Activated CD8-positive, alpha-beta memory T cell treated with anti-CD3 and anti-CD28 coated beads for 24 hours (primary cell): ENCODE measurements around the gene GCC1.
"Not testable (repeated sequence)": the region's sequence is repeated elsewhere in the genome, so short reads cannot be mapped to it uniquely, and the experiment has no call there.

Source experiments
- DNase-seq: peaks from one replicate; pipeline ENCODE4 v3.0.0-alpha.2; 2020

GCC1 gene

GRCh38 chr7:127588697-127589482 lies 3.5 kb upstream of the GCC1 start:
- DNase-seq: no peak

DNA sequence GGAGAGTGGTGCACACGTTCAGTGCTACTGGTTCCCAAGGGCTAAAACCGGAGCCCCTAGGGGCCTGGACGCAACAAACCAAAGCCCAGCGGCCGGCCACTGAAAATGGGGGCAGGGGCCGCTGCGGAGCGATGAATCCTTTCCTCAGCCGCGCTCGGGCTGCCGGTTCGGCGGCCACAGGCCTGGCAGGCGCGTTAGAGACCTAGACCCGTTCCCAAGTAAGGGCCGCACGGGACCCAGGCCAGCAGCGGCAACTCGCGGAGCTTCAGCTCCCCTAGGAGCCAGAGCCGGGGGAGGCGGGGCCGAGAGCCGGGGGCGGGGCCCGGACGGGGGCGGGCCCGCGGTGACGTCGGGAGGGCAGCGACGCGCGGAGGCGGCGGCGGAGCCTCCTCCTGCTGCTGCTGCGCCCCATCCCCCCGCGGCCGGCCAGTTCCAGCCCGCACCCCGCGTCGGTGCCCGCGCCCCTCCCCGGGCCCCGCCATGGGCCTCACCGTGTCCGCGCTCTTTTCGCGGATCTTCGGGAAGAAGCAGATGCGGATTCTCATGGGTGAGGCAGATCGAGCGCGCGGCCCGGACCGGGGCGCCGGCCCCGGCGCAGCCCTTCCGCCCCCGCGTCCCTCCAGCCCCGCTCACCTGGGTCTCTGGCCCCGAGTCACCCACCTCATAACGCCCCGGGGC lies 2.8 kb upstream of the GCC1 start, which contains the start of gene ARF5:
Gene ARF5 (plus strand): TSS at position 393 of the 678 bp plus-strand sequence. CDS start 88 bp downstream, at position 481.
- peak; percentile 96 for DNase-seq

DNA sequence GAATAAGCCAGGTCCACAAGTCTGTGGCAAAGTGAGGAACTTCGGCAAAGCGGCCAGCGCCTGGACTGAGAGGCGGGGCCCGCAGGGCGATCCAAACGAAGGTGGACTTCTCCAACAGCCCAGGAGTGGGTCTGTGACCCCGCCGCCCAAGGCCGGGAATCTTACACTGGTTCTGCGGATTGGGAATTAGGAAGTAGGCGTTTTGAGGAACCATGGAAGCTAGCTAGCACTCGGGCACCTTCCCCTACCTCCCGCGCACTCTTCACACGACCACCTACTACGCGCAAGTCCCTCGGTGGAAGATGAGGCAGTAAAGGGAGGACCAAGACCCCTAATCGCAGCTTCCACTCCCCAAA lies 2.2 kb upstream of the GCC1 start:
- no peak for DNase-seq

GRCh38 chr7:127586346-127586745 lies 950 bp upstream of the GCC1 start:
- no peak for DNase-seq

GRCh38 chr7:127584648-127585043 lies 750 bp downstream of the GCC1 start:
- no peak for DNase-seq

DNA sequence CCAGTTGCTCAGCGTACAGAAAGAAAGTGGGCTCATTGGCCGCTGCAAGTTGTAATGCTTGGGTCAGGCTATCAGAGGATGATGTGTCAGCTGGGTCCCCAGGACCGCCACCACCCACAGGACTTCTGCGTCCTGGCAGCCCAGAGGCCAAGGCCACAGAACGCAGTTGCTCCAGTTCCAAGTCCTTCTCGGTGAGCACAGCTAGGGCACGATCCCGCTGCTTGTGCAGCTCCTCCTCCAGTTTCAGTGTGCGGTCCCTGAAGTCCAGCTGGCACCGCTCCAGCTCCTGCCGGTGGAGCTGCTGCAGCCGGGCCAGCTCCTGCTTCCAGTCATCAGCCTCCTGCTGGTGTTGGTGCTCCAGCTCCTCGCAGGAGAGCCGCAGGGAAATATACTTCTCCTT lies 3.0 kb downstream of the GCC1 start:
- no peak for DNase-seq

- no peak for DNase-seq
These were observed 3.7 kb downstream of the GCC1 start for GRCh38 chr7:127581716-127582115.

- no peak for DNase-seq
These were observed 4.8 kb downstream of the GCC1 start for GRCh38 chr7:127580612-127581011.

- no peak for DNase-seq
These were observed 6.6 kb downstream of the GCC1 start for GRCh38 chr7:127578711-127579275.

GRCh38 chr7:127578036-127578684 lies 7.2 kb downstream of the GCC1 start:
- no peak for DNase-seq

- DNase-seq: no peak
These were observed 13.5 kb downstream of the GCC1 start for GRCh38 chr7:127571741-127572505.

DNA sequence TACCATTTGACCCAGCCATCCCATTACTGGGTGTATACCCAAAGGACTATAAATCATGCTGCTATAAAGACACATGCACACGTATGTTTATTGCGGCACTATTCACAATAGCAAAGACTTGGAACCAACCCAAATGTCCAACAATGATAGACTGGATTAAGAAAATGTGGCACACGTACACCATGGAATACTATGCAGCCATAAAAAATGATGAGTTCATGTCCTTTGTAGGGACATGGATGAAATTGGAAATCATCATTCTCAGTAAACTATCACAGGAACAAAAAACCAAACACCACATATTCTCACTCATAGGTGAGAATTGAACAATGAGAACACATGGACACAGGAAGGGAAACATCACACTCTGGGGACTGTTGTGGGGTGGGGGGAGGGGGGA lies 17.4 kb downstream of the GCC1 start:
- DNase-seq: not testable (repeated sequence)

- no peak for DNase-seq
These were observed 19.2 kb downstream of the GCC1 start for GRCh38 chr7:127566242-127566641.

DNA sequence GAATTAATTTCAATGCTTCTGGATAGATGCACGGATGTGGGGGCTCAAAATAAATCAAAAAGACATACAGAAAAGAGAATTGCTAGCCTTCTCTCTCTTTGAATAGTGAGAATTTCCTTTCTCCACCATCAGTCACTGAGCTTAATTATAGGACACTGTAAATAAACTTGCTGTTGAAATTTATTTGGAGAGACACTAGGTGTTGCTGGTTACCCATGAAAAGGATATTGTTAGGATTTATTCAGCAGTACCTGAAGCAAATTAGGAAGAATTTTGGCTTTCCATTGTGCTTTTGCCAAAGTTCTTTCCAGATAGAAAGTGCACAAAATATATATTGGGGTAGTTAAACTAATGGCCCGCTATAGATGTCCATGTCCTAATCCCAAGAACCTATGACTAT lies 27.6 kb downstream of the GCC1 start:
- no peak for DNase-seq

GRCh38 chr7:127556404-127556803 lies 29.0 kb downstream of the GCC1 start:
- no peak for DNase-seq

DNA sequence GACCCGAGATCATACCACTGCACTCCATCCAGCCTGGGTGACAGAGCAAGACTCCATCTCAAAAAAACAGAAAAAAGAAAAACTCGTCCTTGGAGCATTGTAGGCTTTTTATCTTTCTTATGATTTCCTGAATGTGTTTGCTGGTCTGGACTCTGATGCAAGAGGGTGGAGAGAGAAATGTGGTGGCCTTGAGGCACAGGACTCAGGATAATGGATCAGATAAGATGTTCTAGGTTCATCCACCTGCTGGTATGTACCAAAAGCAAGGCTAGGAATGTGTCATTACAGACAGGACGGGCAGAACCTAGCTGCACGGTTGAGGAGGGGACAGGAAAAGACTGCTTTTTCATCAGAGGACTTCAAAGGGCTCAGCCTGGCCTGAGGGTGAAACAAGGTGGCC lies 33.5 kb downstream of the GCC1 start:
- no peak for DNase-seq

DNA sequence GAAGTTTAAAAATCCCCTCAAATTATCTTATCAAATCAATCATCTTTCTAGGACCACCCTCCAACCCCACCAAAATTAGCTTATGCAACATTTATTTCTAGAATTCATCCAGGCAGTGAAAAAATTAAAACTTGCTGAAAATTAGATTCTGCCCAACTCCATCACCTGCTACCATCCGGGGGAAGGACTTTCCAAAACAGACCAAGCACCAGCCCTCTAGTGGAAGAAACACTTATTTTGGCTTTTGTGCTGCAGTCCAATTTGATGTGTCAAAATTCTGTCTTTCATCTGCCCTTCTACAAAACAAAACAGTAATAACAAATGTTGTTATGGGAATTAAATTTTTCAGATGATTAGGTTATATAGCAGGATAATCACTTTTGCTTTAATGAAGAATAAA lies 35.1 kb downstream of the GCC1 start:
- DNase-seq: no peak

GRCh38 chr7:127546313-127546712 lies 39.1 kb downstream of the GCC1 start:
- no peak for DNase-seq

DNA sequence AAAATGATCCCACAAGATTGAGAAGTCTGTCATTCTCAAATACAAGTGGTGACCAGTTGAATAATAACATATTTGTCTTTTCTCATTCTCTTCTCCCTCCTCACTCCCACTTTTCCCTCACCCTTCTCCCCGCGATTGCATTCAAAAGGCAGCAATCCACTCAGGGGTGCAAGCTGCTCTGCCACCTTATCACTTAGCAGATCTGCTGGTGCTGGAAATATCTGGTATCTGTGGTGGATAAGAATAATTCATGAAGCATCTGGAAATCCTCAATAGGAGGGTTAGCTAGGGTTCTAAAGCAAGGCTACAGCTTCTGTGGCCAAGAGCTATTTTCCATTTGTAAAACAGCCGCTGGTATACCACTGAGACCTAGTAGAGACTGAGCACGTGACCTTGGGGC lies 43.8 kb downstream of the GCC1 start:
- DNase-seq: no peak

GRCh38 chr7:127540461-127540860 lies 44.9 kb downstream of the GCC1 start:
- DNase-seq: not testable (repeated sequence)

DNA sequence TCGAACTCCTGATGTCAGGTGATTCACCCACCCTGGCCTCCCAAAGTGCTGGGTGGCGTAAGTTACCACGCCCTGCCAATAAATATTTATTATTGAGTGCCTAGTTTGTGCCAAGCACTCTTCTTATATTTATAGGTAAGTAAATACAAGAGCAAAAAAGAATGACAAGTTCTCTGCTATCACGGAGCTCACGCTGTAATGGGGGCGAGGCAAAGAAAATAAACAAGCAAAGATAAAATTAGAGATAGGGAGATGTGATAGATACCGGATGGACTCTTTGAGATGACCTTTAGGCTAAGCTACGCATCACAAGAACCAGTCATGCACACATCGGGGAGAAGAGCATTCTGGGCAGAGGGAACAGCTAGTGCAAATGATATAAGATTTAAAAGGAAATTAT lies 46.3 kb downstream of the GCC1 start:
- DNase-seq: no peak

GRCh38 chr7:127536741-127537140 lies 48.7 kb downstream of the GCC1 start:
- no peak for DNase-seq

DNA sequence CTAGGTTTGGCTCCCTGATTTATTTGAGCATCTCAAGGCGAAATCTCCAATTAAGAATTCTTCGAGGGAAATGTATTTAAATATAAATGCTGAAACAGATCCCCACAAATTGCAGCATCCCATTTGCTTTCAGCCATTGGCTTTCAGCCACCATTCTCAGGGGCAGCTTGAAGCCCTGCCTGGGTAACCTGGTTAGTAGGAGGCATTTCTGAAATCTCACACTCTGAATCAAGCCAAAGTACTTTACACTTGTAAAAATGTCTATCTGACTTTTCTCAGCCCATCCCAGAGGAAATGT lies 49.1 kb downstream of the GCC1 start:
- DNase-seq: no peak
